GM04504 (cell line): Measurements from ENCODE around the gene LRRC56.
"Not testable (repeated sequence)": the region's sequence is repeated elsewhere in the genome, so short reads cannot be mapped to it uniquely, and the experiment has no call there.

Experiments
- DNase-seq: peaks from one replicate; pipeline ENCODE4 v3.0.0-alpha.2; 2012; ENCODE audit warnings: low read depth

The LRRC56 gene

GRCh38 chr11:501683-502287 is 35.5 kb upstream of the LRRC56 start:
- DNase-seq = no peak

DNA sequence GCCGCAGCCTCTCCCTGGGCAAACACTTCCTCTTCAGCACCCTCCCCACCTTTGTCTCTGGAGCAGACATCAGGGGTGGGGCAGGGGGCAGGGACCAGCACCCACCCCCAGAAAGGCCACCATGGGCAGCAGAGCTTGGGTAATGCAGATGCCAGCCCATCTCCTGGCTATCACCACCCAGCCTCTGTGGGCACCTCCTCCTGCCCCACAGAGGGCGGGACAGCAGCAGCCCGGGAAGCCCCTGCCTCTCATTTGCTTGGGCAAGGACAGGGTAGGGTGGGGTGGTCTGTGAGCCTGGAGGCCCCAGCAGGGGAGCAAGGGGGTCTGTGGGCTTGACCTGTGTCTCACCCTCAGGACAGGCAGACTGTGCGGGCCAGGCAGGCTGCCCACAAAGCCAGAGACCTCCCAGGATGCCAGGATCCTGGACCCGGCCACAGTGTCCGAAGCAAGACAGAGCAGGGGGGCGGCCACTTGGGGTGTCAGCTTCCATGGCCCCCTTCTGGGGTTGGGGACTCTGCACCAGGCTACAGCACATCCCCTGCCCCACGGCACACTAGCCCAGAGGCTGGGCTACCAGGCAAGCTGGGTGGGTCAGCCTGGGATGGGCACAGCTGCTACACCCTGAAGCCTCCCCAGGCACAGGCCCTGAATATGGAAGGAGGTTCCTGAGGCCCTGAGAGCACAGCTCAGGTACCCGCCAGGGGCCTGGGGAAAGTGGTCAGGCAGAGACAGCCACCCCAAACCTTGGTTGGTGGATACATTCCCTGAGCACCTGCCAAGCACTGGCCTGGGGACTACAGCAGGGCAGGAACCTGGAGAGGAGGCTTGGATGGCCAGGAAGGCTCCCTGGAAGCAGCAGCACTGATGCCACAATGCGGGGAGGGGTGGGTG is 34.8 kb upstream of the LRRC56 start:
- no peak for DNase-seq

DNA sequence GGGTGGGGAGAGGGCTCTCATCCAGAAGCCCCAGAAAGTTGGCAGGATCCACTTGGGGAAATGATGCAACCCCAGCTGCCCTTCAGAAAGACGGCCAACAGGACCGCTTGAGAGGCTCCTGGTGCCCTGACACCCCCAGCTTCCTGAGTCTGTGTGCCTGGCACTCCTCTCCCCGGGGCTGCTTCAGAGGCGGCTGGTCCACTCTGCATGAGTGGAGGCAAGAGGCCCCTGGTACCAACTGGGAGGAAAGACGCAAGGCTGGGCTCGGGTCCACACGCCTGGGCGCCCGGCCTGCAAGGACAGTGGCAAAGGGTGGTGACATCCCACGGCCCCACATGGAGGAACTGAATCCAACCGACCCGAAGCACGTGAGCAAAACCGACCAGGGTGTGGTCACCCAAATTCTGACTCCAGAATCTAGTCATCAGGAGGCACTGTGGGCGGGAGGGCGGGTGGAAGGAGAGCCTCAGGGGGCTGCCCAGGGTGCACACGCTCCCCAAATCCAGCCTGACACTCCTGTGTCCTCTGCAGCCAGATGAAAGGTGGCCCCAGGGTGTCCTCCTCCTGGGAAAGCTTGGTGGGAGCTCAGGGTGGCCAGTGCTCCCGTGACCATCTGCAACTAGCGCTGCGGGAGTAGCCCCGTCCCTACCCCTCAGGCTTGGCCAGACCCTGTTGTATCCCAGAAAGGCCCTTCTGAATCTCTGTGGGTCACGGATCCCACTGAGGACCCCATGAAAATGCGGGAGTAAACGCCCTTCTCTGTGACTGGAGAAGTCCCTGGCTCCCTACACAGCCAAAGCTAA is 33.9 kb upstream of the LRRC56 start:
- DNase-seq = peak; percentile 40

- DNase-seq = peak; percentile 31
These were observed 33.0 kb upstream of the LRRC56 start for GRCh38 chr11:504053-504993.

DNA sequence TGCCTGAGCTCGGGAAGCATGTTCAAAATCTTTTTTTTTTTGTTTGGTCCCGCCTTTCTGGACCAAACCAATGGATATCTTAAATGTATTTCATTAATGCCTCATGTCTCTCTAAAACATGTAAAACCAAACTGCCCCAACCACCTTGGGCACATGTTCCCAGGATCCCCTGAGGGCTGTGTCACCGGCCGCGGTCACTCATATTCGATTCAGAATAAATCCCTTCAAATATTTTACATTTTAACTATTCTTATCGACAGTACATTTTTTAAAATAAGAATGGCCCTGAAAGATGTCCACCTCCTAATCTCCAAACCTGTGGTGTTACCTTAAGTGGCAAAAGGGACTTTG is 32.4 kb upstream of the LRRC56 start:
- DNase-seq = no peak

GRCh38 chr11:506238-506994 is 30.9 kb upstream of the LRRC56 start:
- peak; percentile 93 for DNase-seq

DNA sequence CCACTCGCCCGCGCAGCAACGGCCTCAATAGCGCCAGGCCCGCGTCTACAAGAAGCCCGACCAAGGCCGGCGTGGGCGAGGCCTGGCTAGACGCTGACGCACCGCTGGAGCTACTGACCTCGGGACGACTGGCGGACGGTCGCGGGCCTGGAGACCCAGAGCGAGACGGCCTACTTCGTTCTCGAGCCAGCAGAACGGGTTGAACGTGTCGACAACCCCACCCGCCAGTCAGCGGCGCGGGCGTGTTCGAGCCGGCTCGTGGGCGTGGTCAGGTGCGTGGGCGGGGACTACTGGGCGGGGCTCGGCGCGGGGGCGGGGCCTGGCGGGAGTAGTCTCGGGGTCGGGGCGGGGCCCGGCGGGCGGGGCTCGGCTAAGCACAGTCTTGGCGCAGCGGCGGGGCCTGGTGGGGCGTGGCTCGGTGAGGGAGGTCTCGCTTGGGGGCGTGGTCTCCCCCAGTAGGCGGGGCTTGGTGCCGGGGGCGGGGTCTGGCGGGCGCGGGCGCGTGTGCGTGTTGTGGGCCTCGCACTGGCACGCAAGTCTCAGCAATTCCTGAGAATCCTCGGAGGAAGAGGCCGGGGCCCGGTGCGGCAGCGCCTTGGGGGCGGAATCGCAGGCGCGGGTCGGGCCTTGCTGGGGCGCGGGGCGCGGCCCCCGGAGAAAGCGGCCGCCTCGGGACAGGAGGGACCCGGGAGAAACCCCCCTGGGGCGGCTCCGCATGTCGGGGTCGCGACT is 30.2 kb upstream of the LRRC56 start, which contains the start of gene RNH1:
TSS of gene RNH1 (minus strand) at position 248 of the 732 bp plus-strand sequence. CDS start 5,080 bp downstream, outside the sequence.
- peak; percentile 89 for DNase-seq

GRCh38 chr11:507727-508515 is 29.4 kb upstream of the LRRC56 start:
- DNase-seq = no peak

DNA sequence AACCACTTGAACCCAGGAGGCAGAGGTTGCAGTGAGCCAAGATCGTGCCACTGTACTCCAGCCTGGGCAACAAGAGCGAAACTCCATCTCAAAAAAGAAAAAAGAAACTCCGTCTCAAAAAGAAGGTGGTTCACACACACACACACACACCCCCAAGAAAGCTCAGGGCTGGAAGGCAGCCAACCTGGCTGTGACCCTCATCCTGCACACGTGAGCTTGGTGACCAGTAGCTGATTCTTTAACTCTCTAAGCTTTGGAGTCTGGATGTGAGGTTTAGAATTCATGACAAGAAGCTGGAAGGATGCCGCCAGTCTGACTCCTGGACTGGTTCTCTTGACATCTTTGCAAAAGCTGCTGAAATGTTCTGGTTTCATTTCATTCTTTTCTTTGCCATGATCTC is 28.4 kb upstream of the LRRC56 start:
- DNase-seq = no peak

DNA sequence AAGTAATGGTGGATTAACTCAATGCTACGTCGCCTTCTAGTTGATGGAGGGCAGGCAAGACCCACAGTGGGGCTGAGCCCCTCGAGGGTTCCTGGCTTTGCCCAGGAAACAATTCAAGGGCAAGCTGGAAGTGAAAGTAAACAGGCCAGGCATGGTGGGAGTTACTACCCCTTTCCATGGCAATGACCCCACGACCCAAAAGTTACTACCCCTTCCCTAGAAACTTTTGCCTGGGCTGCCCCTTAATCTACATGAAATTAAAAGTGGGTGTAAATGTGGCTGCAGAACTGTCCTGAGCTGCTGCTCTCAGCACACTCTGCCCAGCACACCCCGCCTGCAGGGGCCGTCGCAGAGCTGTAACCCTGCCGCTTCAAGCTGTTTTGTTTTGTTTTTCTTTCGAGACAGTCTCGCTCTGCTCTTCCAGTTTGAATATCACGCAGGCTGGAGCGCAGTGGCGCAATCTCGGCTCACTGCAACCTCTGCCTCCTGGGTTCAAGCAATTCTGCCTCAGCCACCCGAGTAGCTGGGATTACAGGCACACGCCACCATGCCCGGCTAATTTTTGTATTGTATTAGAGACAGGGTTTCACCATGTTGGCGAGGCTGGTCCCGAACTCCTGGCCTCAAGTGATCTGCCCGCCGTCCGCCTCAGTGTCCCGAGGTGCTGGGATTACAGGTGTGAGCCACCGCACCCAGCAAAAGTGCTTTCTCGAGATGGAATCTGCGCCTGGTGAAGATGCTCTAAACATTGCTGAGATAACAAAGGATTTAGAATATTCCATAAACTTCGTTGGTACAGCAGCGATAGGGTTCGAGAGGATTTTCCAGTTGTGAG is 24.3 kb upstream of the LRRC56 start:
- DNase-seq = no peak

GRCh38 chr11:514606-515005 is 22.7 kb upstream of the LRRC56 start:
- no peak for DNase-seq

- no peak for DNase-seq
These were observed 22.2 kb upstream of the LRRC56 start for GRCh38 chr11:515131-515530.

GRCh38 chr11:516400-516799 is 20.9 kb upstream of the LRRC56 start:
- DNase-seq = no peak

DNA sequence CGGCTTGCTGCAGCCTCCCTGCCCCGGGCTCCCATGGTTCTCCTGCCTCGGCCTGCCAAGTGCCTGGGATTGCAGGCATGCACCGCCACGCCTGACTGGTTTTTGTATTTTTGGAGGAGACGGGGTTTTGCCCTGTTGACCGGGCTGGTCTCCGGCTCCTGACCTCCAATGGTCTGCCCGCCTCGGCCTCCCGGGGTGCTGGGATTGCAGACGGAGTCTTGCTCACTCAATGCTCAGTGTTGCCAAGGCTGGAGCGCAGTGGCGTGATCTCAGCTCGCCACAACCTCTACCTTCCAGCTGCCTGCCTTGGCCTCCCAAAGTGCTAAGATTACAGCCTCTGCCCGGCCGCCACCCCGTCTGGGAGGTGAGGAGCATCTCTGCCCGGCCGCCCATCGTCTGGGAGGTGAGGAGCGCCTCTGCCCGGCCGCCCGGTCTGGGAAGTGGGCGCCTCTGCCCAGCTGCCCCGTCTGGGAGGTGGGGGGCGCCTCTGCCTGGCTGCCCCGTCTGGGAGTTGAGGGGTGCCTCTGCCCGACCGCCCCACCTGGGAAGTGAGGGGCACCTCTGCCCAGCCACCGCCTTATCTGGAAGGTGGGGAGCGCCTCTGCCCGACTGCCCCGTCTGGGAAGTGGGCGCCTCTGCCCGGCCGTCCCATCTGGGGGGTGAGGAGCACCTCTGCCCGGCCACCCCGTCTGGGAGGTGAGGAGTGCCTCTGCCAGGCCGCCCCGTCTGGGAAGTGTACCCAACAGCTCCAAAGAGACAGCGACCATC is 20.2 kb upstream of the LRRC56 start:
- not testable (repeated sequence) for DNase-seq

DNA sequence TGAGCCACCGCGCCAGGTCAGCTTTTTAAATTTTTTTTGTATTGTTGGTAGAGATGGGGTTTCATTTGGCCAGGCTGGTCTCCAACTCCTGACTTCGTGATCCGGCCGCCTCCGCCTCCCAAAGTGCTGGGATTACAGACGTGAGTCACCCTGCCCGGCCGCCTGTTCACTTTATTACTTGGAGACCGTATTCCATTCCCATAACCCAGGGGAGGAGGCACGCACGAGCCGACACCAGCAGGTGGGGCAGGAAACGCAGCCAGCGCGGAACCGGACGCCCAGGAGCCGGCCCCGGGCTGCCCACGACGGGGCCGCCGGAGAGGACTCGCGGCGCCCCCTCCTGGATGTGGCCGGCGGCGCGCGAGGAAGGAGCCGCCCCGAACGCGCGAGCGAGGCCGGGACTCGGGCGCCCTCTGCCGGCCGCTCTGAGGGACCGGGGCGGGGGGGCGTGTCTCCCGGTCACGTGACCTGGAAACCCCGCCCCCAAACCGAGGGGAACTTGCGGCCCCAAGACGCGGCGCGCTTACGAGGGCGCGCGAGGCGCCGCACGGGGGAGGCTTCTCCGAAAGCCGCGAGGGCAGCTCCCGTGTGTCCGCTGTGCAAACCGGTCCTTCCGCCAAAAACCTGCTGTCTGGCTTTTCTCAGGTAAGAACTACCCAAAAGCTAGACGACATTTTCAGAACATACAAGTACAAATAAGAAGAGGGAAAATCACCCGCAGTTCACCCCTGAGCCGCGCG is 18.7 kb upstream of the LRRC56 start:
- DNase-seq = peak; percentile 97

- no peak for DNase-seq
These were observed 16.7 kb upstream of the LRRC56 start for GRCh38 chr11:520428-521176.
